Head of caudate nucleus (tissue), 42 donors: Measurements from ENCODE around the gene VWA3A.
"Not testable (repeated sequence)": the region's sequence is repeated elsewhere in the genome, so short reads cannot be mapped to it uniquely, and the experiment has no call there.

Experiments
- DNase-seq, 42 donors: peaks; one replicate each; pipeline versions ENCODE4 v3.0.0 to v3.0.0-alpha.2; 2020 to 2021; ENCODE audit warnings: mixed read lengths in 7 of 42
- intact Hi-C: fragments of 100-400 bp; cut with DNase I; formaldehyde crosslinking; loops from one replicate; pipeline ENCODE4 v1.15.0; 2022

Gene VWA3A

GRCh38 chr16:22081050-22081449 lies 11.3 kb upstream of the VWA3A start:
- intact Hi-C loops: no loop called here
- DNase-seq: no peak

DNA sequence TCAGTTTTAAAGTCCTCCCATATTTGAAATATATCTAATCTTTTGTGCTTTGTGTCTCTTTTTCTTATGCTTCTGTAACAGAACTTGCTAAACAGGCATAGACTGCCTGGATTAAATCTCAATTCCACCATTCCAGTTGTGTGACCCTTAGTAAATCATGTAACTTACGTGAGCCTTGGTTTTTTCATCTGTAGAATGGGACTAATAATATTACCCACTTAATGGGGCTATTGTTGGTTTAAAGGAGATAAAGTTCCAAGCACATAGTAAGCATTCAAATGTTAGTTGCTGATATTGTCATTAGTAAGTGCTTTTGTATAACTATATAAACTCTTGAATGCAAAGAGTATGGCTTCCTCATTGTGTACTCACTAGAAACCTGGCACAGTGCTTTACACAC lies 5.9 kb upstream of the VWA3A start:
- intact Hi-C loops: no loop called here
- no peak for DNase-seq

DNA sequence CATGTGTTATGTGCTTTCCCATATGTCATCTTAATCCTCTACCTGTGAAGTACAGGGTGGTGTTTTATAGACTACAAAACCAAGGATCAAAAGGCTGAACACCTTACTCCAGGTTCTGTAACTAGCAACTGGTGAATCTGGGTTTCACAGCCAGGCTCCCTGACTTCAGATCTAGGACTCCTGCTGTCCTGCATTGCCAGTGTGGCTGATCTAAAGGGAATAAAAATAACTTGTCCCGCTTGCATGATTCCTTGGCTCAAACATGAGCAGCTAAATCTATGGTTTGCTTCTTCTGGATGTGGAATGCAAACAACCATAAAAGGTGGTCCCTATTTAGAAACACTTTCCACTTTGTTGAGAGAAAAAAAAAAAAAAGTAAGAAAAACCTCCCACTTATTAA lies 3.7 kb upstream of the VWA3A start:
- no peak for DNase-seq
- intact Hi-C loops: no loop called here

GRCh38 chr16:22089910-22090309 lies 2.4 kb upstream of the VWA3A start:
- intact Hi-C loops: no loop called here
- DNase-seq: no peak

GRCh38 chr16:22091721-22092120 lies 620 bp upstream of the VWA3A start:
- intact Hi-C loops: no loop called here

DNA sequence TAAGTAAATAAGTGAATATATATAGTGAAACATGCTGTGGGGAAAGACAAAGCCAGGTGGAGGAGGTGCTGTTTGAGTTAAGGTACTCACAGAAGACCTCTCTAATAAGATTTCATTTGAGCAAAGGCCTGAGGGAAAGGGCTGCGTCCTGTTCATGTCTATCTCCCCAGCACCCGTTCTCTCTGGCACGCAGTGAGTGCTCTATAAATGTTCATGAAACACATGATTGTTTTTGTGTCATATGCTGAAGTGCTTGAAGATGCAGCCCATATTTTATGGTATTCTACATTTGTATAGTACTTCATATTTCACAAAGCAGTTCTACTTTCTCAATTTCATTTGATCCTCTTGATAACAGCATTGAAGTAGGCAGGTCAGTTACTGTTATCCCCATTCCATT lies 990 bp downstream of the VWA3A start:
- no peak for DNase-seq
- intact Hi-C loops: no loop called here

More at GRCh38 chr16:22091721-22092120, 620 bp upstream of the VWA3A start:
- DNase-seq: no peak

- intact Hi-C loops: no loop called here
- peak in 5 of 42 donors; percentile 7 to 61 (median 10) for DNase-seq
Observed at GRCh38 chr16:22093996-22094395, 1.7 kb downstream of the VWA3A start.

DNA sequence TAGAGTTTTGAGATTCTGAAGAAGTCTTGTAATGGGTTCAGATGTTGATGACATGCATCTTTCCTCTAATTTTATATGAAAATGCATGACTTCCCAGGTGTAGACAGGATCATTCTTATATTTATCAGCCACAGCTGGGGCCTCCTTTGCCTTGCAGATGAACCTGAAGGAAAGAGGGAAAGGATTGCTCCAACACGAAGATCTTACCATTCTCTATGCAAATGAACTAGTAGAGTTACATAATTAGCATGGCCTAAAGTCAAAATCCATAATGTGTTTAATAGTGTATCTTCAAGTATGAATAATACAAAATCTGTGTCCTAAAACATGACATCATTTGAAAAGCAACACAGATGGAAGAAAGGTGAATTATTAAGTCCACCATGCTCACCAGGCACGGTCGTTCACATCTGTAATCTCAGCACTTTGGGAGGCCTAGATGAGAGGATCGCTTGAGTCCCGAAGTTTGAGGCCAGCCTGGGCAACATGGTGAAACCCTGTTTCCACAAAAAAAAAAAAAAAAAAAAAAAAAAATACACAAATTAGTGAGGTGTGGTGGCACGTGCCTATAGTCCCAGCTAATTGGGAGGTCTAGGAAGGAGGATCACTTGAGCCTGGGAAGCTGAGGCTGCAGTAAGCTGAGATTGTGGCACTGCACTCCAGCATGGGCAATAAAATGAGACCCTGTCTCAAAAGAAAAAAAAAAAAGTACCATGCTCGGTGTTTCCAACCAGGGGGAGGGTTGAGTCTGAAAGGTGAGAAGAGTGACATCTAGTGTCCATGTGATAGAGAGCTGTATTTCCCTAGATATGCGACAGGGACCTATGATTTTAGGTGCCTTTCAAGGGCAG lies 6.3 kb downstream of the VWA3A start:
- peak in 4 of 42 donors; percentile 15 to 20 (median 16) for DNase-seq
- intact Hi-C loops: no loop called here

- intact Hi-C loops: no loop called here
- DNase-seq: no peak
Observed at GRCh38 chr16:22099256-22099975, 7.1 kb downstream of the VWA3A start.

- intact Hi-C loops: no loop called here
- no peak for DNase-seq
Observed at GRCh38 chr16:22103441-22103840, 11.1 kb downstream of the VWA3A start.

DNA sequence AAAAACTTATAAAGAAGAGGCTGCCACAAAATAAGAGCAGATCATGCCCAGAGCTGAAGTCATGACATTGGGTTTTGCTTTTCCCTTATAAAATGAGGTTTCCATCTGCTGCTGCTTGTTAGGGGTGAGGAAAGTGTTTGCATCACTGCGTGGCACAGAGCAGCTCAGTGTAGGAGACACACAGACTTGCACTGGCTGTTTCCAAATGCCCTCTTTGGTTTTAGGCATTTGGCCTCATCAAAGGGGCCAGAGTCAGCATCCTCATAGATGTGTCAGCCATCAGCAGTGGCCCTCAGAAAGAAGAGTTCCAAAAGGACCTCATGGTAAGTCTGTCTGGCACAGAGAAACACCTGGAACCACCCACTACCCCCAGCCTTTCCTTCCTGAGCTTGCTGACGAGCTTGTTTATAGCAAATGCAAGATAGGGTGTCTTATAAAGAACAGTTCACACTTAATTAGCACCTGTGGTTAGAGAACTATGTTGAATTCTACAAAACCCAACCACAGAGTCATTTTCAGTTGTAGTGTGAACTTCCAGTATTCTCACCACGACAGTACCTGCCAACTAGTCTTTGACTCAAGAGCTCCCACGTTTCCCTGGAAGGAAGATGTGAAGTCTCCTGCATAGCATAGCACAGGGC lies 17.0 kb downstream of the VWA3A start:
- intact Hi-C loops: no loop called here
- no peak for DNase-seq

GRCh38 chr16:22111629-22112028 lies 19.3 kb downstream of the VWA3A start:
- intact Hi-C loops, DNase-seq: not testable (repeated sequence)

DNA sequence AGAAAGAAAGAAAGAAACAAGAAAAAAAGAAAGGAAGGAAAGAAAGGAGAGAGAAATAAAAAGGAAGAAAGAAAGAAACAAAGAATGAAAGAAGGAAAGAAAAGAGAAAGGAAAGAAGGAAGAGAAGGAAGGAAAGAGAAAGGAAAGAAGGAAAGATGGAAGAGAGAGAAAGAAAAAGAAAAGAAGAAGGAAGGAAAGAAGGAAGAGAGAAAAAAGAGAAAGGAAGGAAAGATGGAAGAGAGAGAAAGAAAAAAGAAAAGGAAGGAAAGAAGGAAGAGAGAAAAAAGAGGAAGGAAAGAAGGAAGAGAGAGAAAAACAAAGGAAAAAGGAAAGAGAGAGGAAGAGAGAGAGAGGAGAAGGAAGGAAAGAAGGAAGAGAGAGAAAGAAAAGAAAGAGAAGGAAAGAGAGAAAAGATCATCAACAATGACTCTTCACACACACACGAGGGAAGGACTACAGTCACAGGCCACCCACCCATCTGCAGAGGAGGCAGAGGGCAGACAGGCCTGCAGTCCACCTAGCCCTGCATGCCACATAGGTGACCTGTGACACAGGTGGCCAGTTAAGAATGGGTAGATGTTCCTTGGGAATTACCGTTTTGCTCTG lies 23.9 kb downstream of the VWA3A start:
- no peak for DNase-seq
- intact Hi-C loops: no loop called here

- no peak for DNase-seq
- intact Hi-C loops: no loop called here
Observed at GRCh38 chr16:22117609-22118008, 25.3 kb downstream of the VWA3A start.

- intact Hi-C loops: no loop called here
- no peak for DNase-seq
Observed at GRCh38 chr16:22120440-22120839, 28.1 kb downstream of the VWA3A start.

DNA sequence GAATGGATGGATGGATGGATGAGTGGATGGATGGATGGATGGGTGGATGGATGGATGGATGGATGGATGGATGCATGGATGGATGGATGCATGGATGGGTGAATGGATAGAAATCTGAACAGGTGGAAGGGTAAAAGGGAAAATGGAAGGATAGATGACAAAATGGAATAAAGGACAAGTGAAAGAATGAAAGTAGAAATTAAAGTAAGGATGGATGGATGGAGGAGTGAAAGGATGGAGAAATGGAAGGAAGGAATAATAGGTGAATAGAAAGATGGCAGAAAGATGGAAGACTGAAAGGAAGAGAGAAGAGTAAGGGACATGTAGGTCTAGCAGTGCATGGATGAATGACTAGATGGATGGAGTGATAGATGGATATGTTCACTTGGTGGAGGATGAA lies 29.9 kb downstream of the VWA3A start:
- intact Hi-C loops: no loop called here
- DNase-seq: no peak

DNA sequence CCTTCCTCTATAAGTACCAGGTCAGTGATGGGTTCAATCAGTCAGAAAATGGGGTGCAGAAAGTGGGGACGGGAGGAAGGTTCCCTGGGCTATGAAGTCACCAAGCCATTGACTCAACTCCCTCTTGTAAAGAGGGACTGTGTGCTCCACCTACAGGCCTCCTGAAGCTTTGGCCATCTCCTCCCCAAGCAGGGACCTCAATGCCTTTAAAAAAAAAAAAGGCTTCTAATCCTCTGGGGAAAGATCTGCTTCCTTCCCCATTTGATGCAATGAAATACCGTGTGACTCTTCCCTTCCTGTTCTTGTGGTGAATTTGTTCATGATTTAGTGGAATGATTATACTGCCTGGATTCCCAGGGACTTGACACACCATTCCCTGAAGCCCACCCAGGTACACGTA lies 30.8 kb downstream of the VWA3A start:
- intact Hi-C loops: no loop called here

GRCh38 chr16:22123759-22124490 lies 31.6 kb downstream of the VWA3A start:
- DNase-seq: no peak
- intact Hi-C loops: no loop called here

More for the DNA sequence above, 30.8 kb downstream of the VWA3A start:
- no peak for DNase-seq
